Left lung (tissue), 10 donors: ENCODE data around the gene FRMD5. TPM values are rescaled to one million over a fixed set of nuclear protein-coding genes. Genes with fewer than 3 reads are reported as not detected.
"Not testable (repeated sequence)": the region's sequence is repeated elsewhere in the genome, so short reads cannot be mapped to it uniquely, and the experiment has no call there.

Source experiments
- ATAC-seq: fragments of 200-7000 bp; cut with Tn5 transposase; one replicate; pipeline ENCODE4 v1.9.1; 2020; ENCODE audit warnings: moderate library complexity
- DNase-seq, 4 donors: peaks; one replicate each; pipeline ENCODE4 v3.0.0-alpha.2; 2013 to 2020
- H3K27ac ChIP-seq, 2 donors: fragments of 200-600 bp; sonication (generic) in 1 of 2; one replicate each; pipeline versions ENCODE4 v1.5.0 to v1.8.0; 2020 to 2021
- H3K27me3 ChIP-seq, 2 donors: fragments of 200-600 bp; sonication (generic) in 1 of 2; one replicate each; pipeline versions ENCODE4 v1.5.0 to v1.8.0; 2020 to 2021
- H3K36me3 ChIP-seq, 2 donors: fragments of 200-600 bp; sonication (generic) in 1 of 2; one replicate each; pipeline versions ENCODE4 v1.5.0 to v1.8.0; 2020 to 2021
- H3K4me1 ChIP-seq, 2 donors: fragments of 200-600 bp; one replicate each; pipeline ENCODE4 v1.8.0; 2021
- H3K4me3 ChIP-seq, 2 donors: fragments of 200-600 bp; sonication (generic) in 1 of 2; one replicate each; pipeline versions ENCODE4 v1.5.0 to v1.8.0; 2020 to 2021; ENCODE audit warnings: mild to moderate bottlenecking in 1 of 2
- H3K9me3 ChIP-seq, 2 donors: fragments of 200-600 bp; sonication (generic) in 1 of 2; one replicate each; pipeline versions ENCODE4 v1.5.0 to v1.8.0; 2020 to 2021
- CTCF ChIP-seq, 2 donors: fragments of 200-600 bp; sonication (generic) in 1 of 2; IDR thresholded peaks; one replicate each; pipeline versions ENCODE4 v1.5.0 to v1.8.0; 2021; ENCODE audit warnings: antibody characterized with exemption in 2 of 2
- intact Hi-C, 2 donors: fragments of 100-400 bp; cut with DNase I; formaldehyde crosslinking; loops; one replicate each; pipeline versions ENCODE4 v1.11.2 to v1.14.2; 2022
- polyA plus RNA-seq, 6 donors: library from polyadenylated mRNA; unstranded; fragments of 120-200 nt; gene quantifications; one replicate each; pipeline ENCODE4 v1.2.1, GENCODE V29; 2013; ENCODE audit not compliant: insufficient read length in 6 of 6
- total RNA-seq, 2 donors: library from RNA; stranded (reverse); fragmentation: NEBNext Ultra II Directional; extraction: Animal tissue kit (Norgen Biotek cat#: 25700); gene quantifications; one replicate each; pipeline ENCODE4 v1.2.1, GENCODE V29; 2021
- donor health status: DM: no; HTN: yes; CAD: no.
- donor health status: DM: no; HTN: no; CAD: no.

FRMD5 gene
- total and polyA plus RNA-seq, 8 donors: 1.5 to 4.4 (median 2.3) TPM

DNA sequence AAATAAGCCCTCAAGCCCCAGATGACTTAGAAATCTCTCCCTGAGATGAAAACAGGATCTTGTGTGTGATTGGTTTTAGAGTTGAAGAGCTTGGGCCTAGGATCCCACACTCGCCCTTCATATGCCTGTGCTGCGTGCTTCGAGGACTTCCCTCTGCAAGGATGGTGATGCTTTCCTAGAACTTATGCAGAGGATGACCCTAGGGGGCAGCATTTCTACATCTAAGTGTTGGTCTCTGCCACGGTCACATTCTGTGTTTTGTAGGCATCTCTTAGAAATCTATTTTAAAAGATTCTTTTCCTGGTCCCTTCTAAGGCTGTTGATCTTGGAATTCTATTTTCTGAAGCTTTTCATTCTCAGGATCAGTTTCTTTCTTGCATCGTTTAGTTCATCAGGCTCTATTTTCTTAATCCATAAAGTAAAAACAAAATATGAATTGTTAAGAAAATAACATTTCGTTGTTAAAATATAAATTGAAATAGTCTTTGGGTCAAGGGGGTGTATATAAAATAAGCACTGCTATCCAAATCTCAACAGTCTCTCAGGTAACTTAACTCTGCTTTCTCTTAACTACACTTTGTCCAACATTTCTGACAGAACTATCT, 322.6 kb downstream of the FRMD5 start:
- peak; percentile 20 to 34 for TF ChIP-seq CTCF (IDR thresholded peaks at IDR 0.05)
- Histone ChIP-seq H3K36me3 (peaks cover 0 to 12% of the 10 kb centered on the region in 2 donors), H3K4me3 (no peak overlapping the region), H3K9me3 (no peaks in the 10 kb centered on the region), H3K27me3 (no peaks in the 10 kb centered on the region), H3K27ac (no peak overlapping the region), H3K4me1 (no peaks in the 10 kb centered on the region)
- DNase-seq (peak in 2 of 4 donors; percentile 38 to 61), ATAC-seq (peak; percentile 77)
- intact Hi-C loops: no loop called here

GRCh38 chr15:43871835-43872234, 323.2 kb downstream of the FRMD5 start:
- Histone ChIP-seq H3K36me3 (peaks cover 0 to 12% of the 10 kb centered on the region in 2 donors), H3K4me1 (no peaks in the 10 kb centered on the region), H3K27me3 (no peaks in the 10 kb centered on the region), H3K27ac (no peak overlapping the region), H3K9me3 (no peaks in the 10 kb centered on the region), H3K4me3 (no peak overlapping the region)
- ATAC-seq (no peak), DNase-seq (no peak)
- TF ChIP-seq CTCF (IDR thresholded peaks at IDR 0.05): no peak
- intact Hi-C loops: no loop called here

DNA sequence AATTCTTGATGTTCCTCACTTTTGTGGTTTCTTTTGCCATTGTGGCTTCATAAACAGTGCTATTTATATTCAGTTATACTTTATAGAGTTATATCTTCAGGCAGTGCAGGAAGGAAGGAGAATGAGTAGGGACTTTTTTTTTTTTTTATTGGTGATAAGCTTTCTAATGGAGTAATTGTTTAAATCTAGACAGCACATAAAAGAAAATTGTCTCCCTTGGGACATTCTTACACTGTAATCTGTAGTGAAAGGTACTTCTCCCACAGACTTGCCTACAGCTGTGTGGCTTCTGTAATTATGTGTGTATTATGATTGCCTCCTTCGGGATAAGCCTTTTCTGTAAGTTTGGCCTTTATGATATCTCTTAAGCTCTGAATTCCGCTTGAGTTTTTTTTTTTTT, 326.7 kb downstream of the FRMD5 start:
- no peak for TF ChIP-seq CTCF (IDR thresholded peaks at IDR 0.05)
- peaks cover 0 to 11% of the 10 kb centered on the region in 2 donors for H3K36me3 ChIP-seq
- ATAC-seq: no peak
- H3K4me1 ChIP-seq: no peaks in the 10 kb centered on the region
- intact Hi-C loops: no loop called here
- no peaks in the 10 kb centered on the region for H3K9me3 ChIP-seq
- no peaks in the 10 kb centered on the region for H3K27me3 ChIP-seq
- H3K4me3 ChIP-seq: no peak overlapping the region
- H3K27ac ChIP-seq: no peak overlapping the region
- DNase-seq: no peak

DNA sequence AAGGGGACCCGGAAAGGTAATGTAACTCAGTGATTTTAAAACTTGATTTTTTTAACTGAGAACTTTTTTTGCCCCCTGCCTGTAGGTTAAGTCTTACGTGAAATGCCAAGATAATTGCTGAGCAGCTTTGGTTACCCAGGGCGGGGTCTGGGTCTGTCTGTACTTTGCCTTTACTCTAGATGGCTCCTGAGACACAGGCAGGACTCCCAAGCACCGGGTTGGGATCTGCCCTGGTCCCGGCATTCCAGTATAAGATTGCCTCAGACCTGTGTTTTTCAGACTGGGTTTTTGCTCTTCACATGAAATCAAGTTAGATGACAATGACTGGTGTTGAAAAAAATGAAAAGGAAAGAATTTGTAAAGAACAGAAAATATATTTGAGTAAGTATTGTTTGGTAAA, 328.0 kb downstream of the FRMD5 start:
- no peaks in the 10 kb centered on the region for H3K9me3 ChIP-seq
- H3K27ac ChIP-seq: no peak overlapping the region
- DNase-seq (no peak), ATAC-seq (no peak)
- intact Hi-C loops: no loop called here
- H3K4me1 ChIP-seq: no peaks in the 10 kb centered on the region
- H3K27me3 ChIP-seq: no peaks in the 10 kb centered on the region
- TF ChIP-seq CTCF (IDR thresholded peaks at IDR 0.05): no peak
- no peak overlapping the region for H3K4me3 ChIP-seq
- peaks cover 0 to 24% of the 10 kb centered on the region in 2 donors for H3K36me3 ChIP-seq

DNA sequence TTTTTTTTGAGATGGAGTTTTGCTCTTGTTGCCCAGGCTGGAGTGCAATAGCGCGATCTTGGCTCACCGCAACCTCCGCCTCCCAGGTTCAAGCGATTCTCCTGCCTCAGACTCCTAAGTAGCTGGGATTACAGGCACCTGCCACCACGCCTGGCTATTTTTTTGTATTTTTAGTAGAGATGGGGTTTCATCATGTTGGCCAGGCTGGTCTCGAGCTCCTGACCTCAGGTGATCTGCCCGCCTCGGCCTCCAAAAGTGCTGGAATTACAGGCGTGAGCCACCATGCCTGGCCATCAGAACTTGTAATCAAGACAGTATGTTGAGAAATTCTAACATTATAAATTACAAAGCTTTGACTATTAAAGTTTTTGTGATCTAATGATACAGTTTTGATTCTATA, 328.4 kb downstream of the FRMD5 start:
- peaks cover 0 to 29% of the 10 kb centered on the region in 2 donors for H3K36me3 ChIP-seq
- ATAC-seq, H3K9me3 ChIP-seq, H3K27me3 ChIP-seq, H3K4me1 ChIP-seq, DNase-seq, H3K27ac ChIP-seq, intact Hi-C loops, H3K4me3 ChIP-seq: not testable (repeated sequence)

- H3K9me3 ChIP-seq: no peaks in the 10 kb centered on the region
- DNase-seq: no peak
- no peak overlapping the region for H3K27ac ChIP-seq
- ATAC-seq: no peak
- H3K4me1 ChIP-seq: no peaks in the 10 kb centered on the region
- intact Hi-C loops: no loop called here
- TF ChIP-seq CTCF (IDR thresholded peaks at IDR 0.05): no peak
- H3K27me3 ChIP-seq: no peaks in the 10 kb centered on the region
- no peak overlapping the region for H3K4me3 ChIP-seq
- H3K36me3 ChIP-seq: peaks cover 0 to 73% of the 10 kb centered on the region in 2 donors
Observed at GRCh38 chr15:43859546-43859945, 335.5 kb downstream of the FRMD5 start.
